Measurements from ENCODE around the gene LRRC15. TPM values are rescaled to one million over a fixed set of nuclear protein-coding genes. Genes with fewer than 3 reads are reported as not detected.

The LRRC15 gene
- total RNA-seq, 2 donors from 2014 or later: 0.11 TPM; not detected in 1

GRCh38 chr3:194344012-194344411 lies 25.5 kb downstream of the LRRC15 start:
- H3K4me1 ChIP-seq (ENCODE audit: control insufficient read depth, insufficient read depth, low read length): peaks cover 11% of the 10 kb centered on the region
- no peak overlapping the region for H3K4me3 ChIP-seq (ENCODE audit: low read length)
- no peaks in the 10 kb centered on the region for H3K9me3 ChIP-seq (ENCODE audit: control insufficient read depth, low read length)
- Mint-ChIP-seq H3K27ac (no peak overlapping the region), H3K9me3 (no peaks in the 10 kb centered on the region), H3K4me3 (no peak overlapping the region), H3K4me1 (peaks cover 17% of the 10 kb centered on the region), H3K27me3 (ENCODE audit: insufficient read depth) (peaks cover 39% of the 10 kb centered on the region), H3K36me3 (ENCODE audit: low read depth) (no peaks in the 10 kb centered on the region)
- no peak overlapping the region for H3K27ac ChIP-seq (ENCODE audit: low read depth, low read length)
- no peak overlapping the region for H3K9ac ChIP-seq (ENCODE audit: extremely low read depth, low read length, poor library complexity, severe bottlenecking)
- 43 to 49% methylated on average over 9 of the region's 9 CpGs for WGBS, 2 experiments (ENCODE audit: insufficient coverage in 1 of 2, insufficient read length in 1 of 2)
- peaks cover 18% of the 10 kb centered on the region for H3K27me3 ChIP-seq (ENCODE audit: control insufficient read depth, insufficient read depth, low read length, poor library complexity, severe bottlenecking)
- peak; percentile 99 for TF ChIP-seq CTCF (conservative IDR thresholded peaks at IDR 0.05)
- no peaks in the 10 kb centered on the region for H3K36me3 ChIP-seq (ENCODE audit: control insufficient read depth, insufficient read depth, low read length)
- DNase-seq: peak; percentile 96

- TF ChIP-seq CTCF (conservative IDR thresholded peaks at IDR 0.05): no peak
- no peak for DNase-seq
- H3K4me1 ChIP-seq (ENCODE audit: control insufficient read depth, insufficient read depth, low read length): peaks cover 11% of the 10 kb centered on the region
- no peaks in the 10 kb centered on the region for H3K36me3 Mint-ChIP-seq (ENCODE audit: low read depth)
- H3K9me3 ChIP-seq (ENCODE audit: control insufficient read depth, low read length): no peaks in the 10 kb centered on the region
- H3K4me3 Mint-ChIP-seq: no peak overlapping the region
- no peak overlapping the region for H3K27ac Mint-ChIP-seq
- H3K9me3 Mint-ChIP-seq: no peaks in the 10 kb centered on the region
- no peak overlapping the region for H3K9ac ChIP-seq (ENCODE audit: extremely low read depth, low read length, poor library complexity, severe bottlenecking)
- WGBS, 2 experiments (ENCODE audit: insufficient coverage in 1 of 2, insufficient read length in 1 of 2): 80 to 88% methylated on average over 1 to 2 of the region's 2 CpGs
- H3K27me3 Mint-ChIP-seq (ENCODE audit: insufficient read depth): peaks cover 39% of the 10 kb centered on the region
- no peak overlapping the region for H3K4me3 ChIP-seq (ENCODE audit: low read length)
- peaks cover 18% of the 10 kb centered on the region for H3K4me1 Mint-ChIP-seq
- H3K36me3 ChIP-seq (ENCODE audit: control insufficient read depth, insufficient read depth, low read length): no peaks in the 10 kb centered on the region
- no peak overlapping the region for H3K27ac ChIP-seq (ENCODE audit: low read depth, low read length)
- H3K27me3 ChIP-seq (ENCODE audit: control insufficient read depth, insufficient read depth, low read length, poor library complexity, severe bottlenecking): peaks cover 18% of the 10 kb centered on the region
Measured at GRCh38 chr3:194343561-194343893, 26.0 kb downstream of the LRRC15 start.

GRCh38 chr3:194342861-194343560 lies 26.5 kb downstream of the LRRC15 start:
- no peak for TF ChIP-seq CTCF (conservative IDR thresholded peaks at IDR 0.05)

More at GRCh38 chr3:194342861-194343560, 26.5 kb downstream of the LRRC15 start:
- Mint-ChIP-seq H3K36me3 (ENCODE audit: low read depth) (no peaks in the 10 kb centered on the region), H3K4me1 (peaks cover 24% of the 10 kb centered on the region), H3K9me3 (no peaks in the 10 kb centered on the region), H3K27me3 (ENCODE audit: insufficient read depth) (peaks cover 37% of the 10 kb centered on the region), H3K27ac (no peak overlapping the region), H3K4me3 (no peak overlapping the region)
- DNase-seq: no peak
- H3K36me3 ChIP-seq (ENCODE audit: control insufficient read depth, insufficient read depth, low read length): no peaks in the 10 kb centered on the region
- 83 to 100% methylated on average over 5 to 9 of the region's 9 CpGs for WGBS, 2 experiments (ENCODE audit: insufficient coverage in 1 of 2, insufficient read length in 1 of 2)
- no peaks in the 10 kb centered on the region for H3K9me3 ChIP-seq (ENCODE audit: control insufficient read depth, low read length)
- no peak overlapping the region for H3K4me3 ChIP-seq (ENCODE audit: low read length)
- H3K9ac ChIP-seq (ENCODE audit: extremely low read depth, low read length, poor library complexity, severe bottlenecking): no peak overlapping the region
- H3K27me3 ChIP-seq (ENCODE audit: control insufficient read depth, insufficient read depth, low read length, poor library complexity, severe bottlenecking): peaks cover 18% of the 10 kb centered on the region
- peaks cover 15% of the 10 kb centered on the region for H3K4me1 ChIP-seq (ENCODE audit: control insufficient read depth, insufficient read depth, low read length)
- H3K27ac ChIP-seq (ENCODE audit: low read depth, low read length): no peak overlapping the region

All from endodermal cell (in vitro differentiated cells).